Lower leg skin (tissue), 4 donors: ENCODE measurements around the gene DHX58. TPM values are rescaled to one million over a fixed set of nuclear protein-coding genes. Genes with fewer than 3 reads are reported as not detected.
A peak's percentile ranks its signal among the peaks of the same experiment; 100 is the strongest.

Experiments
- DNase-seq, 2 donors: peaks; one replicate each; pipeline ENCODE4 v3.0.0-alpha.2; 2019; ENCODE audit warnings: low spot score in 2 of 2
- H3K4me3 ChIP-seq: fragments of 200-600 bp; sonication (generic); 2 replicates; pipeline ENCODE4 v1.5.1; 2017; ENCODE audit warnings: mild to moderate bottlenecking, low read depth; ENCODE audit not compliant: poor library complexity, severe bottlenecking
- POLR2A ChIP-seq, 2 donors: fragments of 450-650 bp; IDR thresholded peaks; one replicate each; pipeline ENCODE4 v1.6.1; 2016 to 2017; ENCODE audit warnings: antibody characterized with exemption in 2 of 2, mild to moderate bottlenecking in 1 of 2, moderate library complexity in 1 of 2
- WGBS, 2 donors: methylation state at CpG; one replicate each; pipeline ENCODE4 v1.1.5; 2018; 5-methylcytosine and 5-hydroxymethylcytosine counted together
- intact Hi-C: fragments of 100-400 bp; cut with DNase I; formaldehyde crosslinking; loops from one replicate; pipeline ENCODE4 v1.15.0; 2023; ENCODE audit warnings: low total_unique reads
- total RNA-seq, 4 donors: library from RNA; depleted of rRNA; stranded (reverse); fragments of >200 nt; gene quantifications; one replicate each; pipeline ENCODE4 v1.1.0, GENCODE V29; 2016
- TF ChIP-seq, protein P1 (sequence below), 3 donors: fragments of 450-650 bp; IDR thresholded peaks; one replicate each; pipeline ENCODE4 v1.5.1; 2016; ENCODE audit warnings: antibody characterized with exemption in 3 of 3, mild to moderate bottlenecking in 3 of 3, moderate library complexity in 2 of 3

Gene DHX58
- total RNA-seq, 4 donors from 2014 or later = 7.5 to 16.5 (median 12.1) TPM

DNA sequence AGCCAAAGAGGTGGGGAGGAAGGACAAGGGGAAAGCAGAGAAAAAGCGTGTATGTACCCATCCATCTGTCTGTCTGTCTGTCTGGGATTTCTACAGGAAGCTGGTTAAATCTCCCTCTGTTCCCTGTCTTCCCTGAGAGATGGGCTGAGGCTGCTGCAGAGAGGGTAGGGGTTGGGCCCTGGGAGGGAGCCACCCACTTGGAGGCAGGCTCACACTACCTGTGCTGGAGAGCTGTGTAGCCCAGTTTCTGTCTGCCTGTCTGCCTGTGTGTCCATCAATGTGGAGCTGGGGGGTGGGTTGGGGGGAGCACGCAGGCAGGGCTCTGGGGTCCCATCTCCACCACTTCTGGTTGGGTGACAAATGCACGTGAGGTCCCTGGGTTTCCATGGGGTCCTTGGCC, 43.5 kb downstream of the DHX58 start:
- intact Hi-C loops = loop anchor here (5.0 kb wide), 1 partner anchor 48 kb away; no protein-coding TSS in a partner anchor
- TF ChIP-seq, protein P1, sequence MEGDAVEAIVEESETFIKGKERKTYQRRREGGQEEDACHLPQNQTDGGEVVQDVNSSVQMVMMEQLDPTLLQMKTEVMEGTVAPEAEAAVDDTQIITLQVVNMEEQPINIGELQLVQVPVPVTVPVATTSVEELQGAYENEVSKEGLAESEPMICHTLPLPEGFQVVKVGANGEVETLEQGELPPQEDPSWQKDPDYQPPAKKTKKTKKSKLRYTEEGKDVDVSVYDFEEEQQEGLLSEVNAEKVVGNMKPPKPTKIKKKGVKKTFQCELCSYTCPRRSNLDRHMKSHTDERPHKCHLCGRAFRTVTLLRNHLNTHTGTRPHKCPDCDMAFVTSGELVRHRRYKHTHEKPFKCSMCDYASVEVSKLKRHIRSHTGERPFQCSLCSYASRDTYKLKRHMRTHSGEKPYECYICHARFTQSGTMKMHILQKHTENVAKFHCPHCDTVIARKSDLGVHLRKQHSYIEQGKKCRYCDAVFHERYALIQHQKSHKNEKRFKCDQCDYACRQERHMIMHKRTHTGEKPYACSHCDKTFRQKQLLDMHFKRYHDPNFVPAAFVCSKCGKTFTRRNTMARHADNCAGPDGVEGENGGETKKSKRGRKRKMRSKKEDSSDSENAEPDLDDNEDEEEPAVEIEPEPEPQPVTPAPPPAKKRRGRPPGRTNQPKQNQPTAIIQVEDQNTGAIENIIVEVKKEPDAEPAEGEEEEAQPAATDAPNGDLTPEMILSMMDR (IDR thresholded peaks at IDR 0.05) = no peak
- no peak for TF ChIP-seq POLR2A (IDR thresholded peaks at IDR 0.05)
- DNase-seq = no peak
- no peak overlapping the region for H3K4me3 ChIP-seq
- 78 to 85% methylated on average over 3 of the region's 3 CpGs for WGBS, 2 donors

DNA sequence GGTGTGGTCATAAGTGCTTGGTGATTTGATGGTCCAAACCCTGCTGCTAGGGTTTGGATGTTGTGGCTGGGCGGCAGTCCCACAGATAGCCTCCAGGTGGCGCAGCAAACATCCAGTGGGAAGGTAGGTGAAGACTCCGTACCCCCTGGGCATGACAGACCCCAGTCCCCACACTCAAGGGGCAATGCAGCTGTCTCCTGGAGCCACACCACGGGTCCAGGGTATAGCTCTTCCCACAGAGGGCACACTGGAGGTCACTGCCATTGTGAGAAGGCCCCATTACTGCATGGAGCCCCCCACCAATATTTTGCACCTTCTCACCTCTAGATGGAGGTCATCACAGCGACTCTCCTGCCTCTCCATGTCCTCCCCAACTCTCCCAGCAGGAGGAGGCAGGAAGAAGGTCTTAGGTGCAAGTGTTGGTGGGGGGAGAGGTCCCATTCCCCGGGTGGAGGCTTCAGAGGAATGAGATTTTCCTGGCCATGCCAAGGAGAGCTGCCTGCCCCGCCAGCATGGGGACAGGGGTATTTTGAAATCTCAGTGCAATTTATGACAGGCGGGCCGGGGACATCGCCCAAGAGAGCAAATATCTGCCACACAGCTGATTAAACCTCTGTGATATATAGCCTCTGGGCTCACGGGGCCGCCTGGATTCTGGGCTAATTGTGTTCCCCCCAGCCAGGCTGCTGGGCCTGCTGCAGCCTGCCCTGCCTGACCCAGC, 45.0 kb downstream of the DHX58 start:
- TF ChIP-seq POLR2A (IDR thresholded peaks at IDR 0.05) = no peak
- TF ChIP-seq, protein P1 (IDR thresholded peaks at IDR 0.05) = peak in 1 of 3 donors; percentile 74
- peak; percentile 56 to 95 for DNase-seq
- WGBS, 2 donors = 15 to 17% methylated on average over 11 to 12 of the region's 12 CpGs
- no peak overlapping the region for H3K4me3 ChIP-seq
- intact Hi-C loops = loop anchor here (5.0 kb wide), 1 partner anchor 50 kb away; no protein-coding TSS in a partner anchor

DNA sequence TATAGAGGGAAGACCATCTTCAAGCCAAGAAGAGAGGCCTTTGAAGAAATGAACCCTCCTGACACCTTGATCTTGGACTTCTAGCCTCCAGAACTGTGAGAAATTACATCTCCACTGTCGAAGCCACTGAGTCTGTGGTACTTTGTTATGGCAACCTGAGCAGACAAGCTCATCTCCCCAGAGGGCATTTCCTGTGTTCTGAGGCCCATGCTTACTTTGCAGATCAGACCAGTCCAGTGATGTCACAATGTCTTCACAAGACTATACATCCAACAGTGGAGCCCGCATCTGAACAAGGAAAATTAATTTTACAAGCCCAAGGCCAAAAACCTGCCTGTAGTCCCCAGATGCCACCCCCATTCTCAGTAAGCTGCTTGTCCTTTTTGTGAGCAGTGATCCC, 47.3 kb downstream of the DHX58 start:
- DNase-seq = no peak
- H3K4me3 ChIP-seq = no peak overlapping the region
- TF ChIP-seq POLR2A (IDR thresholded peaks at IDR 0.05) = no peak
- TF ChIP-seq, protein P1 (IDR thresholded peaks at IDR 0.05) = no peak
- 73 to 78% methylated on average over 2 of the region's 2 CpGs for WGBS, 2 donors
- intact Hi-C loops = loop anchor here (5.0 kb wide), 1 partner anchor 52 kb away; no protein-coding TSS in a partner anchor

DNA sequence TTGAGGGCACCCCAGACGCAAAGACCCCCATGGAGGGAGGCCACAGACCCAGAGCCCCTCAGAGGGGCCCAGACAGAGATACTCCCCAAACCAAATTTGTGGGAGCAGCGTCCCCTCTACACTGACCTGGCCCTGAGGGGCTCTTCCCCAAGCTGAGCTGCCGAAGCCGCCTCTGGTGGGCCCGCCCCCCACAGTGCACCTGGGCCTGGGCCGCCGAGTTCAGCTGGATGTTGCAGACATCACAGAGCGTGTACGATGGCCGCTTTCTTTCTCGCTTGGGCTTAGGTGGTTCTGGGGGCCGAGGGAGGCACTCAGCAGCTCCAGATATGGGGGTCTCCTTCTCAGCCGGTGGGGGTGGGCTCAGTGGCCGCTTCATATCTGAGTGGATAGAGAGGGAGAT, 49.8 kb downstream of the DHX58 start:
- 88 to 91% methylated on average over 14 of the region's 14 CpGs for WGBS, 2 donors
- no peak for TF ChIP-seq POLR2A (IDR thresholded peaks at IDR 0.05)
- TF ChIP-seq, protein P1 (IDR thresholded peaks at IDR 0.05) = no peak
- no peak for DNase-seq
- intact Hi-C loops = no loop called here
- no peak overlapping the region for H3K4me3 ChIP-seq

DNA sequence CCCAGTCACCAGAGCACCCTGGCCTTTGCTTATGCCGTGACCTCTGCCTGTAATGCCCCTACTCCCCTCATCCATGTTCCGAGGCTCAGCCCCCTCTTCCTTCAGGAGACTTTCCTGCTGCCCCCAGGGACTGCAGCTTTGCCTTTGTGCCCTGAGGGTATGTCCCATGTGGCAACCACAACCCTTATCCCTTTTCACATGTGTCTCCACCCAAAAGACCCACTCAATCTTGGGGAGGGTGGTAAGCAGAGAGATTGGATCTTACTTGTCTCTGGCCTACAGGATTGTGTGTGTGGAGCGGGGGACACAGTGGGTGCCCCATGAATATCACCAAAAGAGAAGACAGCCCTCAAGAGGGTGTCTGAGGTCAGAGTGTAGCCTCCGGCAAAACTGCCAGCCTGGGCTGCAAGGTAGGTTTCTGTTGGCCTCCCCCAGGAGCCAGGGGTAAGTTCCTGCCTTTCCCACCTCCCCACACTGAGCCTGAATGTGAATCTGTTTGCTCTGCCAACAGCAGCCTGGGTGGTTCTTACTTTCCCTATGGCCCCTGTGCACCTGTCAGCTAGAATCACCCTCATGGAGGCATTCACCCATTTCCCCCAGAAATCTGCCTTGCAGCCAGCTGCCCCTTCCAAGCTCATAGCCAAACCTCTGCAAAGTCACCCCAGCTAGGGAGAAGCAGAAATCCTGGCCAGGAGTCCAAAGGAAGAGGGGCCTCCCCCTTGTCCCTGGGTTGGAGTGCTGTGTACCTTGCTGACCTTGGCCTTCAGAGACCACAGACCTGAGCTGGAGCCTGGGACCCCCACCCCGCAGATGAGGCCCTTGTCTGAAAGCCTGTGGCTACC, 50.6 kb downstream of the DHX58 start:
- no peak for DNase-seq
- no peak overlapping the region for H3K4me3 ChIP-seq
- TF ChIP-seq POLR2A (IDR thresholded peaks at IDR 0.05) = no peak
- TF ChIP-seq, protein P1 (IDR thresholded peaks at IDR 0.05) = no peak
- 69 to 75% methylated on average over 5 of the region's 5 CpGs for WGBS, 2 donors
- intact Hi-C loops = no loop called here
